Activated T-cell treated with anti-CD3 and anti-CD28 coated beads, Interleukin-2, amount 50 U/mL, for 24 hours (primary cell): Measurements from ENCODE around the gene RNF10.
A peak's percentile ranks its signal among the peaks of the same experiment; 100 is the strongest.
"Not testable (repeated sequence)": the region's sequence is repeated elsewhere in the genome, so short reads cannot be mapped to it uniquely, and the experiment has no call there.

Source experiments
- DNase-seq: peaks from one replicate; pipeline ENCODE4 v3.0.0-alpha.2; 2020
- H3K27ac Mint-ChIP-seq: 2 replicates; pipeline ENCODE4 v1.8.0; 2020; ENCODE audit warnings: mild to moderate bottlenecking, mixed read lengths
- H3K27me3 Mint-ChIP-seq: 2 replicates; pipeline ENCODE4 v1.8.0; 2020; ENCODE audit warnings: mixed read lengths
- H3K36me3 Mint-ChIP-seq: 2 replicates; pipeline ENCODE4 v1.8.0; 2020; ENCODE audit warnings: low read depth, mixed read lengths
- H3K4me1 Mint-ChIP-seq: 2 replicates; pipeline ENCODE4 v1.8.0; 2020; ENCODE audit warnings: low read depth, mixed read lengths
- H3K4me3 Mint-ChIP-seq: 2 replicates; pipeline ENCODE4 v1.8.0; 2020; ENCODE audit warnings: mild to moderate bottlenecking, moderate library complexity, mixed read lengths
- H3K9me3 Mint-ChIP-seq: 2 replicates; pipeline ENCODE4 v1.8.0; 2020; ENCODE audit warnings: mixed read lengths

Gene RNF10

DNA sequence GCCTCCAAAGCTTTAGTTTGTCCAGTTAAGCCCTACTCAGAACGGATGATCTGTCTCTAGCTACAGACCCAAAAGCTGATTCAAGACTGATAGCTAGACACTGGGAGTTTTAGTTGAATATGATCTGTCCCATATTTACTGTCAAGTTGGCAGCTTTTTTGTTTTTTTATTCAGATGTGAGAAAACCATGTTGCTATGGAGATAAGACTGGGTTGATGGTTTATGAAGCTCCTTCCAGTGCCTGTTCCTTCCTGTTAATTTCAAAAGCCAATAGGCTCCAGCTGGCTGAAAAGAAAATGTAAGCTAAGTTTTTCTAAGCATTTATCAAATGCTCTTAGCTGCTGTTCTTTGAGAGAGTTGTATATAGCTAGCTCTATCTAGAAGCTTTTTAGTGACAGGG, 33.6 kb upstream of the RNF10 start:
- peaks cover 79% of the 10 kb centered on the region for H3K36me3 Mint-ChIP-seq
- H3K4me3 Mint-ChIP-seq = no peak overlapping the region
- peak overlapping the region; percentile 56 for H3K27ac Mint-ChIP-seq
- H3K9me3 Mint-ChIP-seq = no peaks in the 10 kb centered on the region
- H3K27me3 Mint-ChIP-seq = no peaks in the 10 kb centered on the region
- DNase-seq = no peak
- peaks cover 22% of the 10 kb centered on the region for H3K4me1 Mint-ChIP-seq

DNA sequence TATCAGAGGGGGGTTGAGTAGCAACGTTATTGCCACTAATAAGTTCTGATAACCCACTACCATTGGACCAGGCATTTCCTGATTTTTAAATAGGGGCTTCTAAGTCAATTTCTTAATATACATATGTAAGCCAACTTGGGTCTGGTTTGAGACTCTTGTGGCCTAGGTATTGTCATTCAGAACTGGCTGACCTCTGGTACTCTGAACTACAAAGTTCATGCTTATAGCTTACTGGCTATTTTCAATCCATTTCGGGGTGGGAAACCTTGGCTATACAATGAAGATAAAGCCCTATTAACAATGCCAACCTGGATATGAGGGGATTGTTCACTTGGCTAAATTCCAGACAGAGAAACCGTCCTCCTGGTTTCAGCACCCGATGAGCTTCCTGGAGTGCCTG, 29.6 kb upstream of the RNF10 start:
- Mint-ChIP-seq H3K4me3 (no peak overlapping the region), H3K4me1 (peaks cover 3% of the 10 kb centered on the region), H3K9me3 (no peaks in the 10 kb centered on the region), H3K36me3 (peaks cover 71% of the 10 kb centered on the region), H3K27me3 (no peaks in the 10 kb centered on the region), H3K27ac (no peak overlapping the region)
- DNase-seq = no peak

DNA sequence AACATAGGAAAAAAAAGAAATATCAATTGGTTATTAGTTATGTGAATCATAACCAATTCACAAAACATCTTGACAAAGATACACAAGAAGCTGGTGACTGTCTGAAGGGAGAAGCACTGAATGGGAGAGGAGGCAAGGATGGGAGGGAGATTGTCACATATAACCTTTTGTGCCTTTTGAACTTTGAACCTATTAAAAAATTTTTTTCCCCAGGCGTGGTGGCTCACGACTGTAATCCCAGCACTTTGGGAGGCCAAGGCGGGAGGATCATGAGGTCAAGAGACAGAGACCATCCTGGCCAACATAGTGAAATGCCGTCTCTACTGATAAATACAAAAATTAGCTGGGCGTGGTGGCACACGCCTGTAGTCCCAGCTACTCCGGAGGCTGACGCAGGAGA, 25.6 kb upstream of the RNF10 start:
- H3K36me3 Mint-ChIP-seq = peaks cover 58% of the 10 kb centered on the region
- H3K4me3 Mint-ChIP-seq = no peak overlapping the region
- DNase-seq = no peak
- H3K4me1 Mint-ChIP-seq = no peaks in the 10 kb centered on the region
- H3K27me3 Mint-ChIP-seq = no peaks in the 10 kb centered on the region
- H3K9me3 Mint-ChIP-seq = no peaks in the 10 kb centered on the region
- H3K27ac Mint-ChIP-seq = peak overlapping the region; percentile 2

DNA sequence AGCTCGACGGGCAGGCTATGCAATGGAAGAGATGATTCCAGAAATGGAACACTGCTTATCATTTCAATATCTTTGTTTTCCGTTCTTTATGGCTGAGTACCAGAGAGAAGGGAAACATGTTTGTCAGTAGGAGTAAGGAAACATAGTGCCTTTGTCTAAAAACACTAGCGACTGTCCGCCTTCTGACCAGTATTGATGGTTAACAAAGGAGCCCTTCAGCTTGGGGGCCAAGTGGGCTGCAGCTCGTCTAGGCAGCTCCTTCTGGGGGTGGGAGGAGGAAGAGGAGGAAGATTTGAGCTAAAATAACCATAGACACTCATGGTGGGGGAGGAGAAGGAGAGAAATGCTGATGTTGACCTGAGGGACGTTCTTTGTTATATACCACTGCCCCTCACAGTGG, 20.2 kb upstream of the RNF10 start:
- no peak overlapping the region for H3K27ac Mint-ChIP-seq
- peaks cover 51% of the 10 kb centered on the region for H3K36me3 Mint-ChIP-seq
- H3K9me3 Mint-ChIP-seq = no peaks in the 10 kb centered on the region

DNA sequence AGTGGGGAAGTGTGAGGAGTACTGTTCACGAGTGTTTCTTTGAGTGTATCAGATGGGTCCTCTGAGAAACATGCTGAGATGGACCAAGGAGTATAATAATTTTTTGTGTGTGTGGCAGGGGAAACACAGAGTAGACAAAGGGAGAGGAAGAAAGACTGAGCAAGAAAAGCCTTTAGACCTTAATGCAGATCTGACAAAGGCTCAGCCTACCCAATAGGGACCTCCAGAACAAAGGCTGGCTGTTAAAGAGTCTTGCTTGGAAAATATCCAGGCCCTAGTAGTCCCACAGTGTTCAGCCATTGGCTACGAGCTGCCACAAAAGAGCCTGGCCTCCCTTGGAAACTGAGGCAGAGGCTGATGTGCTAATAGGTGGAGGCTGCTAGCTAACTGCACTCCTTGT, 18.7 kb upstream of the RNF10 start:
- no peak for DNase-seq
- no peak overlapping the region for H3K4me3 Mint-ChIP-seq
- H3K36me3 Mint-ChIP-seq = peaks cover 45% of the 10 kb centered on the region
- H3K9me3 Mint-ChIP-seq = no peaks in the 10 kb centered on the region
- H3K4me1 Mint-ChIP-seq = no peaks in the 10 kb centered on the region
- H3K27ac Mint-ChIP-seq = no peak overlapping the region
- H3K27me3 Mint-ChIP-seq = no peaks in the 10 kb centered on the region

More for the DNA sequence above, 20.2 kb upstream of the RNF10 start:
- no peak for DNase-seq
- Mint-ChIP-seq H3K4me3 (no peak overlapping the region), H3K27me3 (no peaks in the 10 kb centered on the region), H3K4me1 (no peaks in the 10 kb centered on the region)

DNA sequence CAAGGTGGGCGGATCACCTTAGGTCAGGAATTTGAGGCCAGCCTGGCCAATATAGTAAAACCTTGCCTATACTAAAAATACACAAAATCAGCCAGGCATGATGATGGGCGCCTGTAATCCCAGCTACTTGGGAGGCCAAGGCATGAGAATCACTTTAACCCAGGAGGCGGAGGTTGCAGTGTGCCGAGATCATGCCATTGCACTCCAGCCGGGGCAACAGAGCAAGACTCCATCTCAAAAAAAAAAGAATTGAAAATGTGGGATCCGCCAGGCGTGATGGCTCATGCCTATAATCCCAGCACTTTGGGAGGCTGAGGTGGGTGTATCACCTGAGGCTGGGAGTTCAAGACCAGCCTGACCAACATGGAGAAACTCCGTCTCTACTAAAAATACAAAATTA, 14.8 kb upstream of the RNF10 start:
- not testable (repeated sequence) for H3K27me3 Mint-ChIP-seq, H3K27ac Mint-ChIP-seq, H3K4me1 Mint-ChIP-seq, H3K9me3 Mint-ChIP-seq, H3K4me3 Mint-ChIP-seq, DNase-seq
- peaks cover 48% of the 10 kb centered on the region for H3K36me3 Mint-ChIP-seq

DNA sequence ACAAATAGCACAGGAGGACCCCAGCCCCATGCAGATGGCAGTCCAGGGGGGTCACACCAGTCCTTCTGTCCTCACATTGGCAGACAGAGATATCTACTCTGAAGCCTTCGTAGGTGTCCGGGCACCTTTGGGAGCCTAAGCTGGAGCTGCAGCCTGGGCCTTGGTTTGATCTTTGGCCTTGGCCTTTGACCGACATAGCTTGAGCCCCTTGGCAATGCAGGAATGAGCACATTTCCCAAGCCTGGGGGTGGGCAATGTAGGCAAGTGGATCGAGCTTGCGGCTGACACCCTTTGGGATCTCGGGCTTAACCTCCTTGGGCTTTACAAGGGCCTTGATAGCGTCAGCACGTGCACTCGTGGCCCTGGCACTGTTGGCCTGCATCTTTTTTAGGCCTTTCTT, 11.6 kb upstream of the RNF10 start:
- H3K36me3 Mint-ChIP-seq = peaks cover 34% of the 10 kb centered on the region
- H3K27me3 Mint-ChIP-seq = no peaks in the 10 kb centered on the region
- H3K4me1 Mint-ChIP-seq = peaks cover 5% of the 10 kb centered on the region
- H3K4me3 Mint-ChIP-seq = no peak overlapping the region
- DNase-seq = no peak
- H3K9me3 Mint-ChIP-seq = no peaks in the 10 kb centered on the region
- H3K27ac Mint-ChIP-seq = no peak overlapping the region

DNA sequence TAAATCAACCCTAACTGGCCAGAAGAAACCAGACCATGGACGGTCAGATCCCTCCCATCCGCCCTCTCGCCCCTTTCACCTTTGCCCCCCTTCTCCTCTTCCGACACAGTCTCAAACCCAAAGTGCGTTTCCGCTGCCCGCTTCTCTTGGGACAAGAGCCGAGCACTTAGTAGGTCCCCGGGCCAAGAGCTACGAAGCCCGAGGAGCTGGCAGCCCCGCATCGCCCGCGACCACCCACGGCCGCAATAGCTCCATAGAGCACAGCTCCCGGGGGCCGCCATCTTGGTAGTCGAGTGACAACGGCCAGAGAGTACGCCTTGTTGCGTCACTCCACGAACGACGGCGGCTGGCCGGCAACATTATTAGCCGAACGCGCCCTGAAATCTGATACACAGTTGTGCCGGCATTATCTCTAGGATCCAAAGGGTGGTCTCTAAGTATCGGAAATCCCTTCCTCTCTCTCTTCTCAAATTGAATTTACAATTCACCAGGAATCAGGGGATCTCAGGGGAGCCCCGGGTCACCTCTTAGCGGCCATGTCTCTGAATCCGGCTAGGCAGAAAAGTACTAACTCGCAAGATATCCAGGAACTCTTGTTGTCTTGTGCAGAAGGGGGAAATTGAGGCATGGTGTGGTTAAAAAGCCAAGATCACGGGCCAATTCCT, 5.2 kb upstream of the RNF10 start, which contains the start of gene COQ5:
Gene COQ5 (minus strand): TSS at position 298 of the 665 bp plus-strand sequence. CDS start 17 bp downstream, at position 281.
- H3K9me3 Mint-ChIP-seq = no peaks in the 10 kb centered on the region
- peaks cover 28% of the 10 kb centered on the region for H3K4me1 Mint-ChIP-seq
- peak within 1 kb of the TSS; percentile 97 for H3K4me3 Mint-ChIP-seq
- H3K27ac Mint-ChIP-seq = peak within 1 kb of the TSS; percentile 98
- peak; percentile 89 for DNase-seq
- peaks cover 19% of the 10 kb centered on the region for H3K36me3 Mint-ChIP-seq
- H3K27me3 Mint-ChIP-seq = no peaks in the 10 kb centered on the region

DNA sequence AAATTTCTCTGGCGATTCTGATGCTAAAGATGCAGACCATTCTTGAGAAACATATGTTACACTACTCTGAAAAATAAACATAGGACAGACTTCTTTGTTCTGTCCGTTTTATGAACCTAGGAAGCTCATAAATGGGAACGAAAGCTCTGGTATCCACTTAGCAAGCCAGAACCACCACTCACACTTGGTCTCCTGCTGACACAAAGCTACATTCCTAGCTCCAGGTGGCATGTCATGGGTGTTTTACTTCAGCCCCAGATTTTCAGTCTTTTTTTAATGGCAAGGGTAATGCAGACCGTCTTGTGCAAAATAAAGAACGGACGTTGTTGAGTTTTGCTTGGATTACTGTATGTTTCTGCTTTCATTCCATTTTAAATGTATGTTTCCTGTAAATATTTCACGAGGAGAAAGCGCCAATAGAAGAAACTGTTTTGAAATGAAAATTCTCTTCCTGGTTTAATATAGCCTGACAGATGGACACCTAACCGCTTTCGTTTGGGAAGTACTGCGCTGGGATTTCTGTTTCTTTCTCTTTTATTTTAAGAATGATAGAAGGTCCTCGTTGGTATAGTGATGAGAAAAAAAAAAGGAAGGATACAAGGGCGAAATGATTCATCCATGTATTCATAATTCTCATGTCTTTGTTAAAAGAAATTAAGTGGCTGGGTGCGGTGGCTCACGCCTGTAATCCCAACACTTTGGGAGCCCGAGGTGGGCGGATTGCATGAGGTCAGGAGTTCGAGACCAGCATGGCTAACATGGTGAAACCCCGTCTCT, 4.3 kb upstream of the RNF10 start:
- DNase-seq = no peak
- Mint-ChIP-seq H3K9me3 (no peaks in the 10 kb centered on the region), H3K36me3 (peaks cover 22% of the 10 kb centered on the region), H3K4me1 (peaks cover 29% of the 10 kb centered on the region), H3K4me3 (peak overlapping the region; percentile 97), H3K27me3 (no peaks in the 10 kb centered on the region), H3K27ac (peak overlapping the region; percentile 98)

DNA sequence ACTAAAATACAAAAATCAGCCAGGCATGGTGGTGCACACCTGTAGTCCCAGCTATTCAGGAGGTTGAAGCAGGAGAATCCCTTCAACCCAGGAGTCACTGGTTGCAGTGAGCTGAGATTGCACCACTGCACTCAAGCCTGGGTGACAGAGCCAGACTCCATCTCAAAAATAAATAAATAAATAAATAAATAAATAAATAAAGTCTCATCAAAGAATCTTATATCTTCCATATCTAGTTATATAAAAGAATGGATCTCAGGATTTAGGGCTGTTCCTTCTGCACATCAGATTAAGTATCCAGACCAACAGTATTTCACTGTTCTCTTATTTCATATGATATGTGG, 3.8 kb upstream of the RNF10 start:
- DNase-seq, H3K9me3 Mint-ChIP-seq, H3K27ac Mint-ChIP-seq, H3K27me3 Mint-ChIP-seq: not testable (repeated sequence)
- Mint-ChIP-seq H3K4me3 (peak overlapping the region; percentile 97), H3K36me3 (peaks cover 27% of the 10 kb centered on the region), H3K4me1 (peaks cover 32% of the 10 kb centered on the region)

DNA sequence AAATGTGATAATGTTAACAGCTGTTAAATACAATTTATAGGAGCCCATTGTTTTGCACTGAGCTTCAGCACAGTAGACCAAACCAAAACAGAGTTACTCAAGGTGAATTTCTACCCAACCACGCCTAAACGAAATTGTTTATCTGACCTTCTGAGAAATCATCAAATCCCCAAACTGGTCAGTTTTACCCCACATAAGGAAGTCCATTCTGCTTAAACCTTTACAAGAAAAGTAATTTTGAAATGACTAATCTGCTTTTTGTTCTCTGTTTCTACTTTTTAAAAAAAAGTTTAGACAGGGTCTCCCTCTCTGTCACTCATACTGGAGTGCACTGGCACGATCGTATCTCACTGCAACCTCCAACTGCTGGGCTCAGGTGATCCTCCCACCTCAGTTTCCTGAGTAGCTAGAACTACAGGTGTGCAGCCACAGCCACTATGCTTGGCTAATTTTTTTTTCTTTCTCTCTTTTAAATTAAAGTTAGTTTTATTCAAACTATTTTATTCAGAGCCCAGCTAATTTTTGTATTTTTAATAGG, 1.4 kb upstream of the RNF10 start:
- no peak for DNase-seq
- Mint-ChIP-seq H3K4me1 (peaks cover 48% of the 10 kb centered on the region), H3K27me3 (no peaks in the 10 kb centered on the region), H3K9me3 (no peaks in the 10 kb centered on the region), H3K27ac (peak overlapping the region; percentile 18), H3K36me3 (peaks cover 44% of the 10 kb centered on the region), H3K4me3 (no peak overlapping the region)

DNA sequence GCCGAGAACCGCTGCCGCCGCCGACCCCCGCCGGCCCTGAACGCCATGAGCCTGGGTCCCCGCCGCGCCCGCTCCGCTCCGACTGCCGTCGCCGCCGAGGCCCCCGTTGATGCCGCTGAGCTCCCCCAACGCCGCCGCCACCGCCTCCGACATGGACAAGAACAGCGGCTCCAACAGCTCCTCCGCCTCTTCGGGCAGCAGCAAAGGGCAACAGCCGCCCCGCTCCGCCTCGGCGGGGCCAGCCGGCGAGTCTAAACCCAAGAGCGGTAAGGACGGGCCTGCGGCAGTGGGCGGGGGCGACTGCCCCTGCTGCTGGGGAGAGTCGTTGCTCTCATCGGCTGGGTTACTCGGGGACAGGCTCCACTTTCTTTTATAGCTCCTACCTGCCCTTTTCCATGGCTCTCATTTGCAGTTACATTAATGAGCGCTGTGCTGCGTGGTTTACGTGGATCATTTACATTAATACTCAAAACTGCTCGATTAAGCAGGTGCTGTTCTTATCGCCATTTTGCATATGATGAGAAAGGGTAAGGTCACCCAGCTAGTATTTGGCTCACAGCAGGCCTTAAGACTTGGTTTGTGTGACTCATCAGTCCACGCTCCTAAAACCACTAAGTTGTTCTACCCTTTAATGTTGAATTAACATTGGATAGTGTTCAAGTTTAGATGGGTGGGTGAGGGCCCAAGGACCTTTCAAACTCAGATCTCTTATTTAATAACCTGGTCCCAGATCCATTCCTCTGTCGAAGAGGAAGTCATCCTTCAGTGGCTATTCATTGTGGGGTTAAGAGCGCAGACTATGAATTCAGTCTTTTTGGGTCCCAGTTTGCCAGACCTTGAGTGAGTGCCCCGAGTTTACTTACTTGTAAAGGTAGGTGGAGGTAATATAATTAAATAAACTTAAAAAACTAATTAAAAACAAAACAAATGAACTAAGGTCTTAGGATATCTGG, 823 bp downstream of the RNF10 start:
- Mint-ChIP-seq H3K36me3 (peaks cover 54% of the 10 kb centered on the region), H3K27me3 (no peaks in the 10 kb centered on the region), H3K9me3 (no peaks in the 10 kb centered on the region), H3K4me1 (peaks cover 56% of the 10 kb centered on the region), H3K27ac (peak overlapping the region; percentile 93), H3K4me3 (peak overlapping the region; percentile 94)
- DNase-seq = peak; percentile 75

DNA sequence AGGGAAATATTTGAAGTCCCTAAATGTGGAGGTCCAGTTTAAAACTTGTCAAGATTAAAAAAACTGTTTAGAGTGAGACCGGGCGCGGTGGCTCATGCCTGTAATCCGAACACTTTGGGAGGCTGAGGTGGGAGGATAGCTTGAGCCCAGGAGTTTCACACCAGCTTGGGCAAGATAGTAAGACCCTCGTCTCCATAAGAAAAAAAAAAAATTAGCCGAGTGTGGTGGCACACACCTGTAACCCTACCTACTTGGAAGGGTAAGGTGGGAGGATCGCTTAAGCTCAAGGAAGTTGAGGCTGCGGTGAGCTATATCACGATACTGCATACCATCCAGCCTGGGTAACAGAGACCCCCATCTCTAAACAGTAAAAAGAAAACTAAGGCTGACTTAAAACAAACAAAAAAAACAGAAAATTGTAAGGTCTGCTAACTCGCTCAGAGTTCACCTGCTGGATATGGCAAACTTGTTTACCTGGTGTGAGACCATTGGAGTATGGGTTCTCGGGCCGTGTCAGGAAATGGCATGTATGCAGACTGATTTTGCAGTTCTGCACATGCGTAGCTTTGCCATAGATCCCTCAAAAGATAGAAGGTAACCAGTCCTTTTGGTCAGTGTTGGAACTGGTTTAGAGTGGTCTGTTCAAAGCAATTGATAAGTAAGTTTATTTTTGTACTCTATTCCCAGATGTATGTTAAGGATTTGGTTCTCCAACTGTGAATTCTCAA, 2.1 kb downstream of the RNF10 start:
- peak overlapping the region; percentile 94 for H3K4me3 Mint-ChIP-seq
- no peaks in the 10 kb centered on the region for H3K9me3 Mint-ChIP-seq
- H3K27ac Mint-ChIP-seq = peak overlapping the region; percentile 85
- DNase-seq = no peak
- no peaks in the 10 kb centered on the region for H3K27me3 Mint-ChIP-seq
- peaks cover 67% of the 10 kb centered on the region for H3K36me3 Mint-ChIP-seq
- H3K4me1 Mint-ChIP-seq = peaks cover 64% of the 10 kb centered on the region

DNA sequence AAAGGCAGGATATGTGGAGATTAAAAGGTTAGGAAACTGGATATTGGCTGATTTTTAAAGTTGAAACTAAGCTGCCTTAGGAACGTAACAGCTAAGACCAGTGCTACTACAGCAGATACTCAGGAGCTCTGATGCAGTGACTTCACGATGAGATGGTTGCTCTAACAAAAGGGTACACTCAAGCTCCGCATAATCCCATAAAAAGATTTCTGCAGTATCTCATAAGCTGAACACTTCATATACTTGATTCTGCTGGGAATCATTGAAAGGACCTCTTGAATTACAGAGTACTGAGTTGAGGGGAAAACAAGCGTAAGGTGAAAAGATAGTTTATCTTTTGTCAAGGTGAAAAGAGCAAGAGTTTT, 3.7 kb downstream of the RNF10 start:
- H3K4me3 Mint-ChIP-seq = peak overlapping the region; percentile 94
- no peaks in the 10 kb centered on the region for H3K9me3 Mint-ChIP-seq
- peaks cover 67% of the 10 kb centered on the region for H3K4me1 Mint-ChIP-seq
- peak overlapping the region; percentile 85 for H3K27ac Mint-ChIP-seq
- H3K36me3 Mint-ChIP-seq = peaks cover 82% of the 10 kb centered on the region
- DNase-seq = no peak
- H3K27me3 Mint-ChIP-seq = no peaks in the 10 kb centered on the region
